IMR-90 (cell line): Measurements from ENCODE around the gene MACC1.

Experiments
- CEBPB ChIP-seq: IDR thresholded peaks from 2 replicates; pipeline ENCODE4 v1.6.1; 2012; ENCODE audit warnings: low read depth, low read length, improper control_type of control experiment
- POLR2A ChIP-seq: IDR thresholded peaks from 2 replicates; pipeline ENCODE4 v1.6.1; 2012; ENCODE audit warnings: mild to moderate bottlenecking, low read depth, low read length
- RAD21 ChIP-seq: IDR thresholded peaks from 2 replicates; pipeline ENCODE4 v1.6.1; 2012; ENCODE audit warnings: low read length, improper control_type of control experiment
- TF ChIP-seq, protein P1 (sequence below): conservative IDR thresholded peaks from 2 replicates; pipeline ENCODE4 v1.5.1; 2012; ENCODE audit warnings: mild to moderate bottlenecking, low read depth, low read length, improper control_type of control experiment

- TF ChIP-seq, protein P1, sequence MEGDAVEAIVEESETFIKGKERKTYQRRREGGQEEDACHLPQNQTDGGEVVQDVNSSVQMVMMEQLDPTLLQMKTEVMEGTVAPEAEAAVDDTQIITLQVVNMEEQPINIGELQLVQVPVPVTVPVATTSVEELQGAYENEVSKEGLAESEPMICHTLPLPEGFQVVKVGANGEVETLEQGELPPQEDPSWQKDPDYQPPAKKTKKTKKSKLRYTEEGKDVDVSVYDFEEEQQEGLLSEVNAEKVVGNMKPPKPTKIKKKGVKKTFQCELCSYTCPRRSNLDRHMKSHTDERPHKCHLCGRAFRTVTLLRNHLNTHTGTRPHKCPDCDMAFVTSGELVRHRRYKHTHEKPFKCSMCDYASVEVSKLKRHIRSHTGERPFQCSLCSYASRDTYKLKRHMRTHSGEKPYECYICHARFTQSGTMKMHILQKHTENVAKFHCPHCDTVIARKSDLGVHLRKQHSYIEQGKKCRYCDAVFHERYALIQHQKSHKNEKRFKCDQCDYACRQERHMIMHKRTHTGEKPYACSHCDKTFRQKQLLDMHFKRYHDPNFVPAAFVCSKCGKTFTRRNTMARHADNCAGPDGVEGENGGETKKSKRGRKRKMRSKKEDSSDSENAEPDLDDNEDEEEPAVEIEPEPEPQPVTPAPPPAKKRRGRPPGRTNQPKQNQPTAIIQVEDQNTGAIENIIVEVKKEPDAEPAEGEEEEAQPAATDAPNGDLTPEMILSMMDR = no peak
- TF ChIP-seq RAD21 (no peak), POLR2A (no peak), CEBPB (no peak)
Observed at GRCh38 chr7:20116869-20117268, 100.3 kb downstream of the MACC1 start.
